Measurements from ENCODE around the gene ARPP21.

GRCh38 chr3:35673017-35673416, 33.7 kb downstream of the ARPP21 start:
- TF ChIP-seq CTCF (conservative IDR thresholded peaks at IDR 0.05; ENCODE audit: low read length) (no peak), EZH2phosphoT487 (IDR thresholded peaks at IDR 0.05; ENCODE audit: borderline replicate concordance) (no peak)

Data from Loucy (cell line).